ENCODE results near the gene FAM200C. TPM values are rescaled to one million over a fixed set of nuclear protein-coding genes. Genes with fewer than 3 reads are reported as not detected.

The FAM200C gene
- total and polyA plus RNA-seq, 2 of the 8 experiments (the other 6 are each of a cell fraction or from before 2014, with no cell fraction given) = 2.6 to 7.3 TPM

GRCh38 chr5:160445132-160445531, 45.3 kb upstream of the FAM200C start:
- no peak overlapping the region for H2AFZ ChIP-seq (ENCODE audit: low read length)
- H4K20me1 ChIP-seq (replicated peaks in 1 of 2; ENCODE audit: control insufficient read depth in 1 of 2, insufficient read depth in 2 of 2, low read length in 2 of 2) = no peaks in the 10 kb centered on the region
- no peak overlapping the region for H2AK5ac ChIP-seq (ENCODE audit: low read depth, low read length)
- H3K79me1 ChIP-seq (ENCODE audit: low read depth, low read length) = no peaks in the 10 kb centered on the region
- no peak overlapping the region for H4K8ac ChIP-seq (ENCODE audit: extremely low read depth, insufficient read depth, low read length)
- no peak for DNase-seq (ENCODE audit: low read depth in 1 of 2, low spot score in 2 of 2)
- H3K9me3 ChIP-seq (ENCODE audit: insufficient read depth in 2 of 2, low read depth in 1 of 2, low read length in 1 of 2) = 0 out of 4 replicates have a peak, but pooled peaks cover 0 to 3% of the 10 kb centered on the region in 2 experiments
- no peak overlapping the region for H4K5ac ChIP-seq (ENCODE audit: insufficient read length, low read depth, low read length)
- H3K36me3 ChIP-seq (ENCODE audit: control insufficient read depth in 2 of 4, insufficient read depth in 4 of 4, low read length in 3 of 4) = no peaks in the 10 kb centered on the region
- no peak for FAIRE-seq
- no peak overlapping the region for H3K9ac ChIP-seq (replicated peaks in 1 of 4; ENCODE audit: extremely low read depth in 1 of 4, low read depth in 3 of 4, low read length in 3 of 4)
- no peaks in the 10 kb centered on the region for H3K23me2 ChIP-seq (ENCODE audit: low read depth, low read length)
- TF ChIP-seq CTBP2 (IDR thresholded peaks at IDR 0.05; ENCODE audit: borderline replicate concordance, insufficient read depth, insufficient read length, low read length) = no peak
- no peak for TF ChIP-seq SP4 (IDR thresholded peaks at IDR 0.05; ENCODE audit: low read length)
- TF ChIP-seq SIN3A (conservative IDR thresholded peaks at IDR 0.05 in 1 of 2, IDR thresholded peaks at IDR 0.05 in 1 of 2; ENCODE audit: low read depth in 1 of 2, low read length in 2 of 2) = no peak
- no peak for TF ChIP-seq E2F6 (IDR thresholded peaks at IDR 0.05)
- TF ChIP-seq TEAD4 (IDR thresholded peaks at IDR 0.05; ENCODE audit: low read depth, low read length) = no peak
- no peak for TF ChIP-seq JUND (IDR thresholded peaks at IDR 0.05; ENCODE audit: low read length)
- no peak for TF ChIP-seq TBP (IDR thresholded peaks at IDR 0.05; ENCODE audit: low read depth, low read length)
- TF ChIP-seq POLR2A (IDR thresholded peaks at IDR 0.05; ENCODE audit: control extremely low read depth in 1 of 2, low read depth in 2 of 2, low read length in 2 of 2) = no peak
- TF ChIP-seq YY1 (IDR thresholded peaks at IDR 0.05; ENCODE audit: low read depth, low read length) = no peak
- no peak for TF ChIP-seq GTF2F1 (IDR thresholded peaks at IDR 0.05; ENCODE audit: borderline replicate concordance, low read depth, low read length)
- H2BK5ac ChIP-seq (ENCODE audit: low read depth, low read length) = no peak overlapping the region
- H2BK12ac ChIP-seq (ENCODE audit: low read depth, low read length) = no peak overlapping the region
- WGBS, 2 experiments (ENCODE audit: extremely low coverage in 1 of 2, insufficient coverage in 1 of 2, insufficient read length in 1 of 2, insufficient replicate concordance in 2 of 2, low coverage in 1 of 2, low lambda C conversion rate in 2 of 2, missing lambda C conversion rate in 1 of 2) = 83% methylated on average over 1 of the region's 1 CpG; no CpG with 5 or more reads in 1 of the 2 experiments
- H3K27ac ChIP-seq (ENCODE audit: low read depth, low read length) = no peak overlapping the region
- H3K27me3 ChIP-seq (replicated peaks in 1 of 4; ENCODE audit: control insufficient read depth in 3 of 4, extremely low read depth in 1 of 4, insufficient read depth in 3 of 4, low read length in 3 of 4) = no peaks in the 10 kb centered on the region
- POLR2A ChIA-PET (ENCODE audit: partially characterized antibody) = no interaction called here
- no peak overlapping the region for H2BK15ac ChIP-seq (ENCODE audit: low read length)
- H3K79me2 ChIP-seq (ENCODE audit: control insufficient read depth in 1 of 2, insufficient read depth in 2 of 2, low read length in 2 of 2) = no peaks in the 10 kb centered on the region
- no peak overlapping the region for H3K4ac ChIP-seq (replicated peaks; ENCODE audit: insufficient read length, low read depth, low read length)
- H3K18ac ChIP-seq (ENCODE audit: extremely low read depth, low read length) = no peak overlapping the region
- H3K56ac ChIP-seq (replicated peaks; ENCODE audit: insufficient read length, low read depth, low read length) = no peak overlapping the region
- H3K4me3 ChIP-seq (ENCODE audit: extremely low read depth in 1 of 4, insufficient read depth in 2 of 4, low read depth in 3 of 4, low read length in 4 of 4) = no peak overlapping the region
- no peak overlapping the region for H4K91ac ChIP-seq (replicated peaks; ENCODE audit: insufficient read length, low read length)
- no peak overlapping the region for H3K23ac ChIP-seq (ENCODE audit: insufficient read length)
- no peak overlapping the region for H3K14ac ChIP-seq (ENCODE audit: insufficient read length)
- CTCF ChIA-PET (ENCODE audit: partially characterized antibody) = no interaction called here
- H3K4me1 ChIP-seq (replicated peaks in 1 of 4; ENCODE audit: control insufficient read depth in 3 of 4, insufficient read depth in 4 of 4, low read length in 3 of 4) = no peaks in the 10 kb centered on the region
- H2BK120ac ChIP-seq (replicated peaks; ENCODE audit: low read depth, low read length) = no peak overlapping the region
- H3K4me2 ChIP-seq (ENCODE audit: insufficient read depth in 1 of 2, low read depth in 2 of 2, low read length in 2 of 2) = no peak overlapping the region
- H2BK20ac ChIP-seq (ENCODE audit: low read length) = no peak overlapping the region

Measured in H1 (cell line).